Panc1 (cell line): Measurements from ENCODE around the gene RIOK2. TPM values are rescaled to one million over a fixed set of nuclear protein-coding genes. Genes with fewer than 3 reads are reported as not detected.

Source experiments
- ATAC-seq: fragments of 200-7000 bp; cut with Tn5 transposase; 2 replicates; pipeline ENCODE4 v1.9.1; 2020; ENCODE audit warnings: mild to moderate bottlenecking, moderate library complexity
- BruUV-seq: library from RNA; stranded (reverse); fragments of 400-500 nt; replicated peaks from 2 replicates; lab custom pipeline; 2021; lab: Mats Ljungman, UMichigan
- CTCF ChIA-PET: fragments of 300-600 bp; sonication (Branson Sonifier 250); formaldehyde crosslinking; loops from one replicate; lab custom pipeline; 2022; ENCODE audit warnings: antibody characterized with exemption; lab: Charles Lee
- POLR2A ChIA-PET: fragments of 300-600 bp; sonication (Branson Sonifier 250); formaldehyde crosslinking; loops from one replicate; lab custom pipeline; 2022; ENCODE audit warnings: antibody characterized with exemption; lab: Charles Lee
- DNase-seq: peaks from one replicate; pipeline ENCODE4 v3.0.0-alpha.2; 2010; ENCODE audit warnings: low read depth, low spot score
- H3K27ac ChIP-seq: 2 replicates; pipeline ENCODE4 v1.5.1; 2011; ENCODE audit warnings: mild to moderate bottlenecking, low read length, inconsistent platforms
- H3K27me3 ChIP-seq: fragments of 200-500 bp; sonication (Bioruptor generic); 2 replicates; pipeline ENCODE4 v1.6.0; 2014; ENCODE audit warnings: low read length, inconsistent platforms; ENCODE audit not compliant: control insufficient read depth, insufficient read depth
- H3K36me3 ChIP-seq: fragments of 200-500 bp; sonication (Bioruptor generic); 2 replicates; pipeline ENCODE4 v1.5.1; 2014; ENCODE audit warnings: inconsistent platforms, mild to moderate bottlenecking, low read length, moderate library complexity; ENCODE audit not compliant: control insufficient read depth, insufficient read depth
- H3K4me1 ChIP-seq: 2 replicates; pipeline ENCODE4 v1.5.1; 2011; ENCODE audit warnings: inconsistent platforms, mild to moderate bottlenecking, low read length, moderate library complexity; ENCODE audit not compliant: control insufficient read depth, insufficient read depth
- H3K4me3 ChIP-seq, 2 experiments: 2 replicates each; pipeline ENCODE4 v1.5.1; 2011 to 2012; ENCODE audit warnings: low read depth in 2 of 2, low read length in 2 of 2, mild to moderate bottlenecking in 2 of 2, inconsistent platforms in 1 of 2, moderate library complexity in 1 of 2
- H3K9me3 ChIP-seq: fragments of 200-500 bp; sonication (Bioruptor generic); 2 replicates; pipeline ENCODE4 v1.5.1; 2014; ENCODE audit warnings: low read depth, mild to moderate bottlenecking, inconsistent platforms, low read length, moderate library complexity; ENCODE audit not compliant: control insufficient read depth, insufficient read depth
- POLR2AphosphoS5 ChIP-seq: IDR thresholded peaks from 2 replicates; pipeline ENCODE4 v1.6.1; 2012; ENCODE audit warnings: mild to moderate bottlenecking, low read depth, low read length, moderate library complexity
- SIN3A ChIP-seq: IDR thresholded peaks from 2 replicates; pipeline ENCODE4 v1.6.1; 2012; ENCODE audit warnings: low read depth, mild to moderate bottlenecking, low read length, moderate library complexity, borderline replicate concordance; ENCODE audit not compliant: insufficient read depth
- TCF7L2 ChIP-seq: IDR thresholded peaks from 2 replicates; pipeline ENCODE4 v1.6.1; 2011; ENCODE audit warnings: mild to moderate bottlenecking, low read depth, low read length, inconsistent platforms
- in situ Hi-C: cut with HindIII; loops from 2 replicates; pipeline ENCODE4 v1.10.0; 2016; ENCODE audit warnings: low sequenced_read_pairs, low pct_unique_long_range_greater_than_20kb
- intact Hi-C: fragments of 100-400 bp; cut with micrococcal nuclease; formaldehyde crosslinking; loops from one replicate; pipeline ENCODE4 v1.10.0; 2022; ENCODE audit not compliant: unreplicated experiment
- total RNA-seq: library from RNA; stranded (reverse); gene quantifications from one replicate; pipeline ENCODE4 v1.2.1, GENCODE V29; 2021; ENCODE audit not compliant: unreplicated experiment
- TF ChIP-seq, protein P1 (sequence below): fragments of 450-650 bp; IDR thresholded peaks from 2 replicates; pipeline ENCODE4 v1.5.1; 2017; ENCODE audit warnings: mild to moderate bottlenecking
- TF ChIP-seq, protein P2 (sequence below), 2 experiments: IDR thresholded peaks; 2 replicates each; pipeline ENCODE4 v1.6.1; 2011 to 2012; ENCODE audit warnings: low read depth in 2 of 2, control low read depth in 1 of 2, low read length in 1 of 2, mild to moderate bottlenecking in 1 of 2, moderate library complexity in 1 of 2; ENCODE audit not compliant: insufficient read depth in 1 of 2

Gene RIOK2
- total RNA-seq, 1 experiment from 2014 or later: 32.5 TPM

DNA sequence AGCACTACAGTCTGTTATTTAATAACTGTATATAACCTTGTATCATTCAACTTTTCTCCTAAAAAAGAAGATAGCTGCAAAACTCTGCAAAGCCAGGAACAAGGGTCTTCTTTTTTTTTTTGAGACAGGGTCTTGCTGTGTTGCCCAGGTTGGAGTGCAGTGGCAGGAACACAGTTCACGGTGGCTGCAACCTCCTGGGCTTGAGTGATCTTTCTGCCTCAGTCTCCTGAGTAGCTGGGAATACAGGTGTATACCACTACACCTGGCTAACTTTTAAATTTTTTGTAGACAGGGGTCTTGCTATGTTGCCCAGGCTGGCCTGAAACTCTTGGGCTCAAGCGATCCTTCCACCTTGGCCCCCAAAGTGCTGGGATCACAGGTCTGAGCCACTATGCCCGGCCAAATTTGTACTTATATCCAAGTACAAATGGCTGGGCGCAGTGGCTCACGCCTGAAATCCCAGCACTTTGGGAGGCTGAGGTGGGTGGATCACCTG lies 19.2 kb downstream of the RIOK2 start:
- no TSS peak for BruUV-seq
- in situ Hi-C loops (no loop called here), intact Hi-C loops (loop anchor here (2.0 to 10.0 kb wide), 5 partner anchors 167 to 549 kb away; partner anchors contain the start of gene LNPEP)
- no peaks in the 10 kb centered on the region for H3K9me3 ChIP-seq
- H3K27me3 ChIP-seq: no peaks in the 10 kb centered on the region
- TF ChIP-seq TCF7L2: no peak
- TF ChIP-seq POLR2AphosphoS5: no peak
- TF ChIP-seq, protein P1, sequence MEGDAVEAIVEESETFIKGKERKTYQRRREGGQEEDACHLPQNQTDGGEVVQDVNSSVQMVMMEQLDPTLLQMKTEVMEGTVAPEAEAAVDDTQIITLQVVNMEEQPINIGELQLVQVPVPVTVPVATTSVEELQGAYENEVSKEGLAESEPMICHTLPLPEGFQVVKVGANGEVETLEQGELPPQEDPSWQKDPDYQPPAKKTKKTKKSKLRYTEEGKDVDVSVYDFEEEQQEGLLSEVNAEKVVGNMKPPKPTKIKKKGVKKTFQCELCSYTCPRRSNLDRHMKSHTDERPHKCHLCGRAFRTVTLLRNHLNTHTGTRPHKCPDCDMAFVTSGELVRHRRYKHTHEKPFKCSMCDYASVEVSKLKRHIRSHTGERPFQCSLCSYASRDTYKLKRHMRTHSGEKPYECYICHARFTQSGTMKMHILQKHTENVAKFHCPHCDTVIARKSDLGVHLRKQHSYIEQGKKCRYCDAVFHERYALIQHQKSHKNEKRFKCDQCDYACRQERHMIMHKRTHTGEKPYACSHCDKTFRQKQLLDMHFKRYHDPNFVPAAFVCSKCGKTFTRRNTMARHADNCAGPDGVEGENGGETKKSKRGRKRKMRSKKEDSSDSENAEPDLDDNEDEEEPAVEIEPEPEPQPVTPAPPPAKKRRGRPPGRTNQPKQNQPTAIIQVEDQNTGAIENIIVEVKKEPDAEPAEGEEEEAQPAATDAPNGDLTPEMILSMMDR: no peak
- TF ChIP-seq, protein P2, sequence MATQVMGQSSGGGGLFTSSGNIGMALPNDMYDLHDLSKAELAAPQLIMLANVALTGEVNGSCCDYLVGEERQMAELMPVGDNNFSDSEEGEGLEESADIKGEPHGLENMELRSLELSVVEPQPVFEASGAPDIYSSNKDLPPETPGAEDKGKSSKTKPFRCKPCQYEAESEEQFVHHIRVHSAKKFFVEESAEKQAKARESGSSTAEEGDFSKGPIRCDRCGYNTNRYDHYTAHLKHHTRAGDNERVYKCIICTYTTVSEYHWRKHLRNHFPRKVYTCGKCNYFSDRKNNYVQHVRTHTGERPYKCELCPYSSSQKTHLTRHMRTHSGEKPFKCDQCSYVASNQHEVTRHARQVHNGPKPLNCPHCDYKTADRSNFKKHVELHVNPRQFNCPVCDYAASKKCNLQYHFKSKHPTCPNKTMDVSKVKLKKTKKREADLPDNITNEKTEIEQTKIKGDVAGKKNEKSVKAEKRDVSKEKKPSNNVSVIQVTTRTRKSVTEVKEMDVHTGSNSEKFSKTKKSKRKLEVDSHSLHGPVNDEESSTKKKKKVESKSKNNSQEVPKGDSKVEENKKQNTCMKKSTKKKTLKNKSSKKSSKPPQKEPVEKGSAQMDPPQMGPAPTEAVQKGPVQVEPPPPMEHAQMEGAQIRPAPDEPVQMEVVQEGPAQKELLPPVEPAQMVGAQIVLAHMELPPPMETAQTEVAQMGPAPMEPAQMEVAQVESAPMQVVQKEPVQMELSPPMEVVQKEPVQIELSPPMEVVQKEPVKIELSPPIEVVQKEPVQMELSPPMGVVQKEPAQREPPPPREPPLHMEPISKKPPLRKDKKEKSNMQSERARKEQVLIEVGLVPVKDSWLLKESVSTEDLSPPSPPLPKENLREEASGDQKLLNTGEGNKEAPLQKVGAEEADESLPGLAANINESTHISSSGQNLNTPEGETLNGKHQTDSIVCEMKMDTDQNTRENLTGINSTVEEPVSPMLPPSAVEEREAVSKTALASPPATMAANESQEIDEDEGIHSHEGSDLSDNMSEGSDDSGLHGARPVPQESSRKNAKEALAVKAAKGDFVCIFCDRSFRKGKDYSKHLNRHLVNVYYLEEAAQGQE (IDR thresholded peaks at IDR 0.05; ENCODE audit: insufficient read depth in 1 of 2, low read depth in 2 of 2, low read length in 1 of 2): no peak
- no peak for TF ChIP-seq SIN3A
- H3K27ac ChIP-seq: no peak overlapping the region
- H3K4me1 ChIP-seq: no peaks in the 10 kb centered on the region
- H3K4me3 ChIP-seq: no peak overlapping the region
- H3K36me3 ChIP-seq: peaks cover 43% of the 10 kb centered on the region
- ChIA-PET POLR2A (no interaction called here), CTCF (interaction anchor here (0.7 kb wide), 1 partner anchor 295 kb away, joined by 4 read pairs; no protein-coding TSS in a partner anchor)
- ATAC-seq (no peak), DNase-seq (no peak)

DNA sequence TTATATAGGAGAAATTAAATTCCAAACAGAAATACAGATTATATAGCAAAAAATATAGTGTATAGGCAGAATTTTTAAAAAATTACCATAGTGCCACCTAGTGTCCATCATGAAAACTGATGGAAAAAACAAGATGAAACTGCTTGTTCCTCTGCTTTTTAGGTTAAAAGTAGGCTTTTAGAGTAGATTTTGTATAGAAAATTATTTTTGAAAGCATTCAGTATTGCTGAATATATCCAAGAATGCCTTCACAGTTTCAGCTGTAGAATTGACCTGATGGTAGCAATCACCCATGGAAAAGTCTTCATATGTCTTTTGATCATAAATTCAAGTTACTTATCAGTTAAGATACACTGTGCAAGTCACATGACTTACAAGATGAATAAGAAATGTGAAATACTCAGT lies 19.7 kb downstream of the RIOK2 start:
- DNase-seq: no peak
- intact Hi-C loops: loop anchor here (2.0 to 10.0 kb wide), 5 partner anchors 166 to 549 kb away; partner anchors contain the start of gene LNPEP
- H3K27ac ChIP-seq: no peak overlapping the region
- peaks cover 41% of the 10 kb centered on the region for H3K36me3 ChIP-seq
- no peak for ATAC-seq
- H3K4me3 ChIP-seq: no peak overlapping the region
- CTCF ChIA-PET: no interaction called here
- H3K27me3 ChIP-seq: no peaks in the 10 kb centered on the region
- BruUV-seq: no TSS peak
- in situ Hi-C loops: no loop called here
- TF ChIP-seq, protein P2 (IDR thresholded peaks at IDR 0.05; ENCODE audit: insufficient read depth in 1 of 2, low read depth in 2 of 2, low read length in 1 of 2): no peak
- no peak for TF ChIP-seq SIN3A
- TF ChIP-seq TCF7L2: no peak
- TF ChIP-seq, protein P1: peak; percentile 63; the same call in 1 of the 2 replicates
- no peak for TF ChIP-seq POLR2AphosphoS5
- POLR2A ChIA-PET: no interaction called here
- no peaks in the 10 kb centered on the region for H3K4me1 ChIP-seq
- no peaks in the 10 kb centered on the region for H3K9me3 ChIP-seq
